HepG2 (cell line): ENCODE data around the gene TBC1D2B.

Experiments
- CHD4 ChIP-seq: fragments of 200-600 bp; sonication (generic); IDR thresholded peaks from 2 replicates; pipeline ENCODE4 v1.7.0; 2017; ENCODE audit warnings: mild to moderate bottlenecking, low read length, borderline replicate concordance
- FOSL1 ChIP-seq: sonication (generic); formaldehyde crosslinking; IDR thresholded peaks from 2 replicates; pipeline ENCODE4 v1.9.0; 2021; ENCODE audit warnings: missing genetic modification reagents, borderline replicate concordance
- HMG20B ChIP-seq: conservative IDR thresholded peaks from 2 replicates; pipeline ENCODE4 v1.6.1; 2016; ENCODE audit warnings: missing genetic modification reagents, missing compliant biosample characterization
- MIXL1 ChIP-seq: IDR thresholded peaks from 2 replicates; pipeline ENCODE4 v1.6.1; 2016
- NR2F6 ChIP-seq, 2 experiments: IDR thresholded peaks; 2 replicates each; pipeline ENCODE4 v1.6.1; 2016; ENCODE audit warnings: antibody characterized with exemption in 1 of 2, mild to moderate bottlenecking in 1 of 2
- POLR2AphosphoS5 ChIP-seq: IDR thresholded peaks from 2 replicates; pipeline ENCODE4 v1.6.1; 2012; ENCODE audit warnings: low read depth, low read length
- RFX5 ChIP-seq: IDR thresholded peaks from 2 replicates; pipeline ENCODE4 v1.6.1; 2011; ENCODE audit warnings: low read depth, low read length, improper control_type of control experiment
- SAFB2 ChIP-seq: sonication (generic); formaldehyde crosslinking; IDR thresholded peaks from 2 replicates; pipeline ENCODE4 v1.5.1; 2020; ENCODE audit warnings: missing genetic modification reagents, low read depth, mild to moderate bottlenecking, borderline replicate concordance
- SALL1 ChIP-seq: sonication (generic); formaldehyde crosslinking; IDR thresholded peaks from 2 replicates; pipeline ENCODE4 v1.8.0; 2022; ENCODE audit warnings: mild to moderate bottlenecking, missing genetic modification reagents
- TF ChIP-seq, protein P1 (sequence below): sonication (generic); formaldehyde crosslinking; IDR thresholded peaks from 2 replicates; pipeline ENCODE4 v1.5.0; 2020; ENCODE audit warnings: mild to moderate bottlenecking, missing genetic modification reagents, moderate library complexity
- TF ChIP-seq, protein P2 (sequence below): sonication (generic); formaldehyde crosslinking; IDR thresholded peaks from 2 replicates; pipeline ENCODE4 v1.9.0; 2022; ENCODE audit warnings: missing genetic modification reagents, mild to moderate bottlenecking, borderline replicate concordance

DNA sequence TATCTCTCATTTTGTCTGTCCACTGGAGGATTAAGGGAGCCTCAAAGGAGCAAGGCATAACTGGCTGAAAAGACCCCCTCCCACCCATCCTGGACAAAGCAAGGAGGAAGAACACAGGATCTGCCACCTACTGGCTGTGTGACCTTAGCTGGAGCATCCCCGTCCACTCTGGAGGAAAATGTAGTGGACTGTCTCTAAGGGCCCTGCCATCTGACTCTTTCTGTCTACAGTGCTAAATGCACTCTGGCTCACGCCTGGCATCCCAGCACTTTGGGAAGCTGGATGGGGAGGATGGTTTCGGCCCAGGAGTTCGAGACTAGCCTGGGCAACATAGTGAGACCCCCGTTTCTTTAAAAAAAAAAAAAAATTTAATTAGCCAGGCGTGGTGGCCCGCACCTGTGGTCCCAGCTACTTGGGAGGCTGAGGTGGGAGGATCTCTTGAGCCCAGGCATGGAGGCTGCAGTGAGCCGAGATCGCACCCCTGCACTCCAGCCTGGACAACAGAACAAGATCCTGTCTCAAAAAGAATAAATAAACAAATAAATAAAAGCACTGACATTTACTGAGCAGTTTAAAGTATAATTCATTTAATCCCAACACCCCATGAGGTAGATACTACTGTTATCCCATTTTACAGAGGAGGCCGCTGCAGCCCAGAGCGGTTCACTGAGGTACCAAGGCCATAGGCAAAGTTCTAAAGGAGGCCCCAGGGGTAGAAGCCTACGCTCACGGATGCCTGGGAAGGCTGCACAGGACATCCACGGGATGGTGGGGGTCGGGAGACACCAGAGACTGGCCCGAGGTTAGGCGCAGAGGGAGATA is 1.1 kb downstream of the TBC1D2B start:
- TF ChIP-seq MIXL1 (CRISPR knock-in tag) (no peak), NR2F6 (IDR thresholded peaks at IDR 0.05) (no peak), NR2F6 (CRISPR knock-in tag; IDR thresholded peaks at IDR 0.05) (no peak), RFX5 (no peak), HMG20B (no peak), POLR2AphosphoS5 (no peak), CHD4 (no peak), FOSL1 (CRISPR knock-in tag) (no peak), SALL1 (CRISPR knock-in tag) (no peak), SAFB2 (CRISPR knock-in tag) (no peak)
- TF ChIP-seq, protein P1, sequence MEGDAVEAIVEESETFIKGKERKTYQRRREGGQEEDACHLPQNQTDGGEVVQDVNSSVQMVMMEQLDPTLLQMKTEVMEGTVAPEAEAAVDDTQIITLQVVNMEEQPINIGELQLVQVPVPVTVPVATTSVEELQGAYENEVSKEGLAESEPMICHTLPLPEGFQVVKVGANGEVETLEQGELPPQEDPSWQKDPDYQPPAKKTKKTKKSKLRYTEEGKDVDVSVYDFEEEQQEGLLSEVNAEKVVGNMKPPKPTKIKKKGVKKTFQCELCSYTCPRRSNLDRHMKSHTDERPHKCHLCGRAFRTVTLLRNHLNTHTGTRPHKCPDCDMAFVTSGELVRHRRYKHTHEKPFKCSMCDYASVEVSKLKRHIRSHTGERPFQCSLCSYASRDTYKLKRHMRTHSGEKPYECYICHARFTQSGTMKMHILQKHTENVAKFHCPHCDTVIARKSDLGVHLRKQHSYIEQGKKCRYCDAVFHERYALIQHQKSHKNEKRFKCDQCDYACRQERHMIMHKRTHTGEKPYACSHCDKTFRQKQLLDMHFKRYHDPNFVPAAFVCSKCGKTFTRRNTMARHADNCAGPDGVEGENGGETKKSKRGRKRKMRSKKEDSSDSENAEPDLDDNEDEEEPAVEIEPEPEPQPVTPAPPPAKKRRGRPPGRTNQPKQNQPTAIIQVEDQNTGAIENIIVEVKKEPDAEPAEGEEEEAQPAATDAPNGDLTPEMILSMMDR (CRISPR knock-in tag): peak; percentile 42
- TF ChIP-seq, protein P2, sequence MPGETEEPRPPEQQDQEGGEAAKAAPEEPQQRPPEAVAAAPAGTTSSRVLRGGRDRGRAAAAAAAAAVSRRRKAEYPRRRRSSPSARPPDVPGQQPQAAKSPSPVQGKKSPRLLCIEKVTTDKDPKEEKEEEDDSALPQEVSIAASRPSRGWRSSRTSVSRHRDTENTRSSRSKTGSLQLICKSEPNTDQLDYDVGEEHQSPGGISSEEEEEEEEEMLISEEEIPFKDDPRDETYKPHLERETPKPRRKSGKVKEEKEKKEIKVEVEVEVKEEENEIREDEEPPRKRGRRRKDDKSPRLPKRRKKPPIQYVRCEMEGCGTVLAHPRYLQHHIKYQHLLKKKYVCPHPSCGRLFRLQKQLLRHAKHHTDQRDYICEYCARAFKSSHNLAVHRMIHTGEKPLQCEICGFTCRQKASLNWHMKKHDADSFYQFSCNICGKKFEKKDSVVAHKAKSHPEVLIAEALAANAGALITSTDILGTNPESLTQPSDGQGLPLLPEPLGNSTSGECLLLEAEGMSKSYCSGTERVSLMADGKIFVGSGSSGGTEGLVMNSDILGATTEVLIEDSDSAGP (CRISPR knock-in tag): no peak
